Karpas-422 (cell line): Measurements from ENCODE around the gene RNMT. TPM values are rescaled to one million over a fixed set of nuclear protein-coding genes. Genes with fewer than 3 reads are reported as not detected.
A peak's percentile ranks its signal among the peaks of the same experiment; 100 is the strongest.

Source experiments
- DNase-seq: peaks from one replicate; pipeline ENCODE4 v3.0.0-alpha.2; 2015
- H2AFZ ChIP-seq: fragments of 200-600 bp; sonication (generic); 2 replicates; pipeline ENCODE4 v1.6.1; 2014; ENCODE audit warnings: antibody characterized with exemption, low read length, mixed read lengths
- H3K27ac ChIP-seq: fragments of 200-600 bp; sonication (generic); 2 replicates; pipeline ENCODE4 v1.5.1; 2014; ENCODE audit warnings: mild to moderate bottlenecking, low read length, moderate library complexity
- H3K27me3 ChIP-seq: fragments of 200-600 bp; sonication (generic); 2 replicates; pipeline ENCODE4 v1.6.1; 2014; ENCODE audit warnings: low read length, mixed read lengths
- H3K36me3 ChIP-seq: fragments of 200-600 bp; sonication (generic); 2 replicates; pipeline ENCODE4 v1.6.1; 2014; ENCODE audit warnings: low read length, mixed read lengths; ENCODE audit not compliant: insufficient read depth
- H3K4me1 ChIP-seq: fragments of 200-600 bp; sonication (generic); 2 replicates; pipeline ENCODE4 v1.6.1; 2014; ENCODE audit warnings: mild to moderate bottlenecking, low read length, mixed read lengths
- H3K4me2 ChIP-seq: fragments of 200-600 bp; sonication (generic); 2 replicates; pipeline ENCODE4 v1.6.1; 2014; ENCODE audit warnings: low read length, low read depth, mild to moderate bottlenecking; ENCODE audit not compliant: poor library complexity, severe bottlenecking
- H3K4me3 ChIP-seq: fragments of 200-600 bp; sonication (generic); 2 replicates; pipeline ENCODE4 v1.5.1; 2014; ENCODE audit warnings: mild to moderate bottlenecking, antibody characterized with exemption, low read length, mixed read lengths
- H3K79me2 ChIP-seq: fragments of 200-600 bp; sonication (generic); 2 replicates; pipeline ENCODE4 v1.6.1; 2014; ENCODE audit warnings: mild to moderate bottlenecking, low read length, mixed read lengths
- H3K9ac ChIP-seq: fragments of 200-600 bp; sonication (generic); 2 replicates; pipeline ENCODE4 v1.6.0; 2014; ENCODE audit warnings: low read length
- H3K9me2 ChIP-seq: fragments of 200-600 bp; sonication (generic), shearing (Covaris generic); replicated peaks from 2 replicates; pipeline ENCODE4 v1.6.0; 2014; ENCODE audit warnings: mild to moderate bottlenecking, low read length, moderate library complexity; ENCODE audit not compliant: insufficient read depth
- H3K9me3 ChIP-seq: fragments of 300-700, 200-600 bp; sonication (generic); 2 replicates; pipeline ENCODE4 v1.6.1; 2014; ENCODE audit warnings: low read length, mixed read lengths
- H4K20me1 ChIP-seq: fragments of 200-600 bp; sonication (generic); 2 replicates; pipeline ENCODE4 v1.6.1; 2014; ENCODE audit warnings: mild to moderate bottlenecking, antibody characterized with exemption, low read length, low read depth; ENCODE audit not compliant: insufficient read depth
- total RNA-seq: library from RNA; depleted of rRNA; stranded (reverse); fragments of >200 nt; shearing (Covaris generic); gene quantifications from 2 replicates; pipeline ENCODE4 v1.2.3, GENCODE V29; 2014; ENCODE audit warnings: low replicate concordance

RNMT gene
- total RNA-seq, 1 experiment from 2014 or later = 55.7 TPM

DNA sequence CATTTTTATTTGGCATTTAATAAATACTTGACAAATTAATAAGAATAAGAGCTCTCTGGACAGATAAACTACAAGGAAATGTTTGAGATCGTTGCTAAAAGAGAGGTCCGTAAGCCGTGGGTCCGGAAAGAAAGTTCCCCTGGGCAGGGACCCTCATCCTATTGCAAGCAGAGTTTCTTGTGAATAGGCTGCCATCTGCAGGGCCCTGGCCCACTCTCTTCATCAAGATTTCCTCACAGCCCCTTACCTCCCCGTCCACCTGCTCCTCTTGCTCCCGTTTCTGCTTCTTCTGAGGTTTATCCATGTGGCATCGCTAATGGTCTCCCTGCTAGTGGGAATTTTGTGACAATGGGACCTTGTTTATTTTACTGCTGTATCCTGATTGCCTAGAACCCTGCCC is 67.3 kb downstream of the RNMT start:
- Histone ChIP-seq H3K9me2 (no peaks in the 10 kb centered on the region), H2AFZ (no peak overlapping the region), H3K36me3 (no peaks in the 10 kb centered on the region), H3K79me2 (no peaks in the 10 kb centered on the region), H3K9me3 (no peaks in the 10 kb centered on the region), H3K4me2 (no peak overlapping the region), H3K9ac (no peak overlapping the region), H3K4me1 (no peaks in the 10 kb centered on the region; the same call in 1 of the 2 replicates), H3K4me3 (no peak overlapping the region), H3K27me3 (no peaks in the 10 kb centered on the region), H4K20me1 (no peaks in the 10 kb centered on the region), H3K27ac (no peak overlapping the region)
- DNase-seq = no peak

DNA sequence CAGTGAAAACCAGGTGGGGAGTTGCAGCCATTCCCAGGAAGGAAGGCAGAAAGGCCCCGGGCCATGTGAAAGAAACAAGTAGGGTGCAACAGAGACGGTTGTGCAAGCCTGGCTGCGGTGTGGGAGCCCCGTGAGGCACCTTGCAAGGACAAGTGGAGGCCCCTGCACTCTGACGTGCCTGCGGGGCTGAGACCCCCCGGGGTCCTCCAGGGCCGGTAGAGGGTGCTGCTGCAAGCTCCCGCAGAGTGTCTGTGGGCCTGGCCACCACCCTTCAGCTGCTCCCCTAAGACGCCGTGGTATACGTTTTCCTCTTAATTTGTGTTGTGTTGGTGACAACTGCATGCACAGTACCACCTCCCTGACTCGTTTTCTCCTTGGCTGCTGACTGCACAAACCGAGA is 70.0 kb downstream of the RNMT start:
- Histone ChIP-seq H3K9ac (no peak overlapping the region), H3K27me3 (no peaks in the 10 kb centered on the region), H3K9me3 (no peaks in the 10 kb centered on the region), H2AFZ (no peak overlapping the region), H3K4me2 (no peak overlapping the region), H3K9me2 (no peaks in the 10 kb centered on the region), H3K4me3 (no peak overlapping the region), H3K4me1 (peaks cover 26% of the 10 kb centered on the region), H3K27ac (no peak overlapping the region), H4K20me1 (no peaks in the 10 kb centered on the region), H3K79me2 (no peaks in the 10 kb centered on the region), H3K36me3 (no peaks in the 10 kb centered on the region)
- no peak for DNase-seq

- Histone ChIP-seq H3K9me3 (no peaks in the 10 kb centered on the region), H3K36me3 (no peaks in the 10 kb centered on the region), H3K79me2 (no peaks in the 10 kb centered on the region), H3K4me2 (no peak overlapping the region), H4K20me1 (no peaks in the 10 kb centered on the region), H3K4me1 (peaks cover 26% of the 10 kb centered on the region), H3K9me2 (no peaks in the 10 kb centered on the region), H3K9ac (no peak overlapping the region), H3K27ac (no peak overlapping the region), H3K27me3 (no peaks in the 10 kb centered on the region), H3K4me3 (no peak overlapping the region), H2AFZ (no peak overlapping the region)
- DNase-seq = no peak
Observed at GRCh38 chr18:13797157-13797611, 70.7 kb downstream of the RNMT start.

DNA sequence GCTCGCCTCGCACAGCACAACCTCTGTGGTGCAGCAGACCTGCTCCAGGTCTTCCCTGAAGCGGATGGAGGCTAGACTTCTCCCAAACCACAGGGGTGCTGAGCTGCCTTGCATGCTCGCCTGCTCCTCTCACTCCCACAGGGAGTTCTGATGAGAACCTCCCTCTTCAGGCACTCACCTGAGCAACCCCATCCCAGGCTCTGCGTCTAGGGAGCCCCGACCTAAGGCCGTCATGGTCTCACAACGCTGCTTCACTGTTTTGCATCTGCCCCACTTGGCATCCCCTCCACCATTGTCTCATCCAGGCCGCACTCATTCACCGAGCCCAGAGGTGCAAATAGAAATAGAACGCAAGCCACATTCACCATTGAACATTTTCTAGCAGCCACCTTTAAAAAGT is 72.9 kb downstream of the RNMT start:
- H3K9me2 ChIP-seq = no peaks in the 10 kb centered on the region
- H3K4me1 ChIP-seq = peaks cover 26% of the 10 kb centered on the region
- H3K27ac ChIP-seq = no peak overlapping the region
- no peak overlapping the region for H3K4me3 ChIP-seq
- no peaks in the 10 kb centered on the region for H3K36me3 ChIP-seq
- DNase-seq = peak; percentile 71
- peak overlapping the region; percentile 65 for H3K4me2 ChIP-seq
- H2AFZ ChIP-seq = no peak overlapping the region
- no peaks in the 10 kb centered on the region for H3K79me2 ChIP-seq
- H3K27me3 ChIP-seq = no peaks in the 10 kb centered on the region
- no peaks in the 10 kb centered on the region for H4K20me1 ChIP-seq
- no peaks in the 10 kb centered on the region for H3K9me3 ChIP-seq
- H3K9ac ChIP-seq = no peak overlapping the region

GRCh38 chr18:13800505-13801259 is 74.2 kb downstream of the RNMT start:
- Histone ChIP-seq H3K9ac (peak overlapping the region; percentile 45), H3K4me3 (peak overlapping the region; percentile 52), H3K9me3 (no peaks in the 10 kb centered on the region), H4K20me1 (no peaks in the 10 kb centered on the region), H3K4me2 (peak overlapping the region; percentile 65), H3K36me3 (no peaks in the 10 kb centered on the region), H3K27ac (no peak overlapping the region), H3K27me3 (no peaks in the 10 kb centered on the region), H3K79me2 (no peaks in the 10 kb centered on the region), H3K9me2 (no peaks in the 10 kb centered on the region), H2AFZ (peak overlapping the region; percentile 62; the same call in 1 of the 2 replicates), H3K4me1 (peaks cover 26% of the 10 kb centered on the region)
- DNase-seq = peak; percentile 85

- no peaks in the 10 kb centered on the region for H3K9me3 ChIP-seq
- peaks cover 26% of the 10 kb centered on the region for H3K4me1 ChIP-seq
- H3K9ac ChIP-seq = peak overlapping the region; percentile 45
- peak overlapping the region; percentile 52 for H3K4me3 ChIP-seq
- no peak overlapping the region for H3K27ac ChIP-seq
- H3K79me2 ChIP-seq = no peaks in the 10 kb centered on the region
- peak overlapping the region; percentile 65 for H3K4me2 ChIP-seq
- peak overlapping the region; percentile 62; the same call in 1 of the 2 replicates for H2AFZ ChIP-seq
- H3K36me3 ChIP-seq = no peaks in the 10 kb centered on the region
- DNase-seq = no peak
- no peaks in the 10 kb centered on the region for H3K9me2 ChIP-seq
- H4K20me1 ChIP-seq = no peaks in the 10 kb centered on the region
- H3K27me3 ChIP-seq = no peaks in the 10 kb centered on the region
Observed at GRCh38 chr18:13801260-13801601, 74.8 kb downstream of the RNMT start.

DNA sequence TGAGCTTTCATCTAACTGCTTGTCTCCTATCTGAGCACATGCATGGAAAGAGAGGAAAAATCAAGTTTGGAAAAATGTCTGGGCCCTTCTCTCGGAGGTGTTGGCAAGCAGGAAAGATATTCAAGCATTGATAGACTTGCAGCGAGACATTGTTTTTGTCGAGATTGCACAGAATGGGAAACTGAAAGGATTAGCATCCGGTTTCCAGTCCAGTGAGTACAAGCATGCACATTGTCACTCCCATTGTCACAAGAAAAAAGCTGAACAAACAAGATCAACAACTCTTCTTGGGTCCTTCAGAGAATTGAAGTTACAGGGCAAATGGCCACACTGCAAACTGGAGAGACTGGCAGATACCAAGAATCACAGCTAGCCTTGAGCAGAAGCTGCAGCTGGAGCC is 77.8 kb downstream of the RNMT start:
- H3K36me3 ChIP-seq = no peaks in the 10 kb centered on the region
- H3K27me3 ChIP-seq = no peaks in the 10 kb centered on the region
- H3K79me2 ChIP-seq = no peaks in the 10 kb centered on the region
- H3K27ac ChIP-seq = no peak overlapping the region
- no peak overlapping the region for H3K4me3 ChIP-seq
- peaks cover 23% of the 10 kb centered on the region for H3K4me1 ChIP-seq
- DNase-seq = no peak
- H3K4me2 ChIP-seq = no peak overlapping the region
- no peak overlapping the region for H2AFZ ChIP-seq
- H3K9me2 ChIP-seq = no peaks in the 10 kb centered on the region
- H3K9me3 ChIP-seq = no peaks in the 10 kb centered on the region
- H4K20me1 ChIP-seq = no peaks in the 10 kb centered on the region
- H3K9ac ChIP-seq = no peak overlapping the region

DNA sequence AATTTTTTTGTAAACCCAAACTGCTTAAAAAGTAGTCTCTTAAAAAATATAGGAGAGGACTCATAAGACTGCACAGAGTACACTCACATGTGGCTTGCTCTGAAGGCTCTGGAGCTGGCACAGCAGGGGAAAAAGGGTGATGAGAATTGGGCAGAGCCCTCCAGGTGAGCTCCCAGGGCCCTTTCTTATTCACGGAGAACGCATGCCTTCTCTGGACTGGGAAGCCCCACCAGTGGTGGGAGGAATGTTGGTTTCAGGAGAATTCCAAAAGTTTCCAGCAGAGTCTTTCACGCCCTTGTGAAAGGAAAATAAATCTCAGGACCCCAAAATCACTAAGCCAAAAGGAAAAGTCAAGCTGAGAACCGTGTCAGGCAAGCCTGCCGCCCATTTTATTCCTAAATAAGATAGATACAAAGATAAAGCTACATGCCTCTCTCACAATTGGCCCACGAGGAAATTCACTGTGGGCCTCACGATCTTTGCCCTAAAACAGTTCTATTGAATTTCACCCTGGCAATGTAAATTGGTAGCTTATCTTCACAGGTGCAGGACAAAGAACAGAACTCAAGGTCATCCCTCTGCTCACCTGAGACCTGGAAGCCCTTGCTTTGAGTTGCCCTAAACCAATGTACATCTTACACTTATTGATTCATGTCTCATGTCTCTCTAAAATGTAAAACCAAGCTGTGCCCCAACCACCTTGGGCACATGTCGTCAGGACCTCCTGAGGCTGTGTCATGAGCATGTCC is 82.0 kb downstream of the RNMT start:
- Histone ChIP-seq H3K9me3 (no peaks in the 10 kb centered on the region), H3K36me3 (no peaks in the 10 kb centered on the region), H3K27me3 (no peaks in the 10 kb centered on the region), H3K4me1 (no peaks in the 10 kb centered on the region; the same call in 1 of the 2 replicates), H2AFZ (no peak overlapping the region), H4K20me1 (no peaks in the 10 kb centered on the region), H3K9me2 (no peaks in the 10 kb centered on the region), H3K79me2 (no peaks in the 10 kb centered on the region), H3K27ac (no peak overlapping the region), H3K4me2 (no peak overlapping the region), H3K9ac (no peak overlapping the region), H3K4me3 (no peak overlapping the region)
- no peak for DNase-seq
